Stimulated activated CD4-positive, alpha-beta T cell treated with anti-CD3 and anti-CD28 coated beads, TNF-alpha, amount 100 ng/mL, for 1 hour (primary cell): ENCODE data around the gene IRX6.

Experiments used
- DNase-seq, 3 donors: peaks; one replicate each; pipeline ENCODE4 v3.0.0-alpha.2; 2020; ENCODE audit warnings: low read depth in 3 of 3, low spot score in 1 of 3

Gene IRX6

GRCh38 chr16:55322327-55322726 is 1.7 kb upstream of the IRX6 start:
- no peak for DNase-seq

GRCh38 chr16:55324285-55325079 is 479 bp downstream of the IRX6 start:
- no peak for DNase-seq

DNA sequence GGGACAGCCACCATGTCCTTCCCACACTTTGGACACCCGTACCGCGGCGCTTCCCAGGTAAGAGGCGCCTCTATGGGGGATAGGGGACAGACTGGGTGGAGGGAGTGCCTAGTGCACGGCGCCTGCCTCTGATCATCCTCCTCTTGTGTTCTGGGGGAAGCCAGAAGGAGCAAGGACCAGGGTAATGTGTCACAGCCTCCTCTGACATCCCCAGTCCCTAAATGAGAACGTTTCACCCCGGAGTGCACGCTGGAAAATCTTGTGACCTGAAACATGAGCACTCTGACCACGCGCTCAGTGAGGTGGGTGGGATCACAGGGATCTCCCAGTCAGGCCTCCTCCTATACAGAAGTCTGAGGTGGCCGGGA is 1.1 kb downstream of the IRX6 start:
- DNase-seq: no peak

DNA sequence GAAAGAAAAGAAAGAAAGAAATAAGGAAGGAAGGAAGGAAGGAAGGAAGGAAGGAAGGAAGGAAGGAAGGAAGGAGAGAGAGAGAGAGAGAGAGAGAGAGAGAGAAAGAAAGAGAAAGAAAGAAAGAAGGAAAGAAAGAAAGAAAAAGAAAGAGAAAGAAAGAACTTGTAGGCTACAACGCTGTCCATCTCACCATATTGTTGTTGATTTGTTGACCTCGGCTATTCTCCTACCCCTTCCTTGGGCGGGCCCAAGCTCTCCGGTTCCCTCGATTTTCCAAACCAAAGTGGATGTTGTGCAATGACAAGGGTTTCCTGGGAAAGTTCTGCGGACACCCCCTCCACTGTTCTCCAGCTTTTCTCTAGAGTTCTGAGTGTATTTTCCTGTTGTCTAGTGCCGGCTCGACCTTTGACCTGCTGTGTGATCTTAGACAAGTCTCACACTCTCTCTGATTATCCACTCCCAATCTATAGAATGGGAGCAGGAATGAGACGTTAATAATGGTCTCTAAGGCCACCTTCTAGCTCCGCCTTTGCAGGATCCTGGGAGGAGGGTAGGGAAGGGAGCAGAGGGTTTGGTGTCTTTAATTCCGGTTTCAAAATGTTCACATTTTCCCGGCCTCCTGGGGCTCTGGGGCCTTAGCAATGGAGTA is 1.6 kb downstream of the IRX6 start:
- DNase-seq: no peak

- no peak for DNase-seq
These were observed 2.5 kb downstream of the IRX6 start for GRCh38 chr16:55326261-55327092.

- DNase-seq: no peak
These were observed 4.9 kb downstream of the IRX6 start for GRCh38 chr16:55328611-55329569.

- DNase-seq: no peak
These were observed 5.9 kb downstream of the IRX6 start for GRCh38 chr16:55329791-55330428.

GRCh38 chr16:55330781-55331647 is 7.0 kb downstream of the IRX6 start:
- no peak for DNase-seq

DNA sequence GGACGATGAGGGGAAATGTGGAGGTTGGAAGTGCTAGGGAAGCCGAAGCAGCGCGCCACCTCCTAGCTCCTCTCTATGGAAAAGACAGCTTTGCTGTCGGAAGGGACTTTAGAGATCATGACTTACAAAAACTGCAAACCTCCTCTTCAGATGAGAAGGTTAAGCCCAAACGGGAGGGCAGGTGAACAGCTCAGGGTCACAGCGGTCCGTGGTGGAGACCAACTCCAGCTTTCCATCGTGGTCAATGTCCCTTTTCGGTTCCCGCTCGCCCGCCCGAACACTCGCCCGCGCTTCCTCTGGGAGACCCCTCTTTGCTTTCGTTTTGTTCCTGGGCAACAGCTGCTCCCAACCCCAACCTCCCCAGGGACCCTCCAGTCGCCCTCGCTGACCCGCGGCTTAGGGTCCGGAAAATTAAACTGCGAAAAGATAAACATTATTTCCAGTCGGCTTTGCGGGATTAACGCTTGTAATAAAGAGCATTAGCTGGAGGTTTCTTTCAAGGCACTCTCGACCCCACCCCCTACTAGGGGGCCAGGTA is 7.7 kb downstream of the IRX6 start:
- no peak for DNase-seq

- DNase-seq: no peak
These were observed 9.7 kb downstream of the IRX6 start for GRCh38 chr16:55333684-55334083.

GRCh38 chr16:55338646-55339045 is 14.6 kb downstream of the IRX6 start:
- DNase-seq: no peak

GRCh38 chr16:55340445-55340844 is 16.4 kb downstream of the IRX6 start:
- no peak for DNase-seq

DNA sequence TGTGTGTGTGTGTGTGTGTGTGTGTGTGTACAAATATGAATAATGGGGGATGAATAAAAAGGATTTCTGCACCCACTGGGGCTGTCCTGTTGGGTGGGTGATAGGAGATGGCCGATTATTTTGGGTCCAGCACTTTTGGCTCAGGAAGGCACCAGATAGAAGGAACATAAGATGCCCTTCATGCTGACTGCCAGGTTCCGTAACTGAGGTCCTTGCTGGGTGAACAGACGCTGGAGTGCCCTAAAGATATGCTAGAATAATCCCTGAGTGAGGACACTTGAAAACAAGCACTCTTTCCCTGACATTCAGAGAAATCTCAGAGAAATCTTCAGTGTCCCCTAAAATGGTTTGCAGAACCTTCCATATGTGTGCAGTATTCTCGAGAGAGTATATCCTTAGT is 17.7 kb downstream of the IRX6 start:
- no peak for DNase-seq

DNA sequence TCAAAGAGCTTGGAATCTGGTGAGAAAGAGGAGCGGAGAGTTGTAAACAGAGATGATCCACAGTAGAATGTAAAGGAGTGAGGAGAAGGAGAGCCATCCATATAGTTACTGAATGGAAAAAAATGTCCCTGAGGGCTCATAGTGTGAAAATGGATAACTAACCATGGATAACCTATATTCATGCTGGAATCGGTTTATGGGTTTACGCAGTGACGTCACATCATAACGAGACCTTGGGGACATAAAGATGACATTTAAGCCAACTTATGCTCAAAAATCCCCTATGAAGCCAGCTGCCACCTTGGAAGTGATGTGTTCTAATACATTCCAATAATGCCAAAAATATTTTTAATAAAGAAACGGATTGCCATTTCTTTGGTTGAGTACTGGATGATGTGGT is 22.5 kb downstream of the IRX6 start:
- no peak for DNase-seq

DNA sequence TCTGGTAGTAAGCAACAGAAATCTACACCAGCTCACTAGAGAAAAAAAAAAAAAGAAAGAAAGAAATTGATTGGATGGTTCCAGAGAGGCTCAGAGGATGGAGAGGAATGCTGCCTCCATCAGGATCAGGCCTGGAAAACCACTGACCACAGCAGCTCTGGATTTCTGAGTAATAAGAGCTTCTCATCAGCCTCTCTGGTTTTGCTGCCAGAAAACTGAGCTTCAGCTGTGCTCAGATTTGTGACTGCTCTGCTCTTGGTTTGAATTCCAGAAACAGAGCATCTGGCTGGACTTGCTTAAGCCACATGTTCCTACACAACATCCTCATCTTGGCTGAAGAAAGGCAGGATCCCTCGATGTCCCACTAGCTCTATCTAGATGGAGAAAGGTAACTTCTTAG is 25.9 kb downstream of the IRX6 start:
- DNase-seq: no peak

DNA sequence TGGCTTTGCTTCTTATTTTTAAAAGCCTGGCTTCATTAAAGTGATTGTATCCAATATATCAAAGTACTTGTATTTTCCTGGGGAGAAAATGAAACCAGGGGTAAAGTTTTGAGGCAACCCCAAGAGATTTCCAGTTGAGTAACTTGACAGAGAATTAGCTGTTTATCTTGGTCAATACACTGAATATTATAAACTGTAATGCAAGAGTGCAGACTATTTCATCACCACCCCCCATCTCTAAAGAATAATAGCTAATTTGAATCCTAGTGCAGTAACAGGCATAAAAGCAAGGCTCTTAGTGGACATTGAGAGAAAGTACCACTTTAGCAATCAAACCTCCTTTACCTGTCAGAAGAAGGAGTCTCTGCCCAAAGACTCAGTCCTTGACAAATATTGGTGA is 27.0 kb downstream of the IRX6 start:
- no peak for DNase-seq

DNA sequence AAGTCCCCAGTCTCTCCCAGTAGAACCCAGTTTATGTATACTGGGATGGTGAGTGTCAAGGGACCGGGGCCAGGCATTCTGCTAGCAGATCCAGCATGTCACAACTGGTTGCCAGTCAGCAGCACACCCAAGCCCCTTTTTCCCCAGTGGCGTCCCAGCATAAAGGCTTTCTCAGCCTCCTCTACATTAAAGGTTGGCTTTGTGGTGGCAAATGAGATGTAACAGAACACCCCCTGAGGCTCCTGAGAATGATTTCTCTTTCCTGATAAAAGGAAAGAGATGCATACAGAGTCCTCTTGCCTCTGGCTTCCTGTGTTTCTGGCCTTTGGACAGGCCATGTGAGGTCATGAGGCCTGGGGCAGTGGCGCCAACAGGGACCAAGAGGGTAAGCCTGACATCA is 27.9 kb downstream of the IRX6 start:
- no peak for DNase-seq

DNA sequence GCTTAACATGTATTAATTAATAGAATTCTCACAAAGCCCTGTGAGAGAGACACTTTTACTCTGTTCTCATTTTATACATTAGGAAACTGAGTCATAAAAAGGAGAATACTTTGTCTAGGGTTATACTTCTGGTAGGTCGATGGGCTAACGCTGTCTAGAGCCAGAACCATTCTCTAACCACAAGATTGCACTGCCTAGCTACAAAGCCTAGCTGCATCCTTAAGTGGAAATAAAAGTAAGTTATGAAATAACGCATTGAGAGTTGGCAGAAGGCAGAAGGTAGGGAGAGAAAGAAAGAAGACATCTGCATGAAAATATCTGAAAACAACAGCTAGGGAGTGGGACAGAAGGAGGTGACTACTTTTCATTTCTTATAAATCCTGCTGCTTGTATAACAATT is 33.2 kb downstream of the IRX6 start:
- DNase-seq: no peak

GRCh38 chr16:55359946-55360345 is 35.9 kb downstream of the IRX6 start:
- DNase-seq: no peak
